Femur (tissue), 1 donor: ENCODE data around the gene LNX2.

Source experiments
- DNase-seq: peaks from one replicate; pipeline ENCODE4 v3.0.0-alpha.2; 2017

The LNX2 gene

DNA sequence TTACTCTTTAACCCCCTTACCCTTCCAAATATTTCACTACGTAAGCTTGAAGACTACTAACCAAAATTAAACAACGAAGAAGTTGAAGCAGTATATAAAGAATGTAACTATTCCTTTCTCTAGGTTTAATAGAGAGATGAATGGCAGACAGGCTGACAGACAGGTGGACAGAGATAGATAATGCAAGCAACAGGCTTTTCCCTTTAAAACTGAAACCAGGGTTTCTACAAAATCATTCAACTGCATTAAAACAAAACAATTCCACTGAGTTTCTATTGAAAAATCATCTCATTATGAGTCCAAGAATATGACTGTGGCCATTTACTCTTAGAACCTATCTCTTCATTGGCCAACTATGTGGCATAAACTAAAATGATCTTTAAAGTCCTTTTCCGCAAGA, 15.2 kb downstream of the LNX2 start:
- no peak for DNase-seq

DNA sequence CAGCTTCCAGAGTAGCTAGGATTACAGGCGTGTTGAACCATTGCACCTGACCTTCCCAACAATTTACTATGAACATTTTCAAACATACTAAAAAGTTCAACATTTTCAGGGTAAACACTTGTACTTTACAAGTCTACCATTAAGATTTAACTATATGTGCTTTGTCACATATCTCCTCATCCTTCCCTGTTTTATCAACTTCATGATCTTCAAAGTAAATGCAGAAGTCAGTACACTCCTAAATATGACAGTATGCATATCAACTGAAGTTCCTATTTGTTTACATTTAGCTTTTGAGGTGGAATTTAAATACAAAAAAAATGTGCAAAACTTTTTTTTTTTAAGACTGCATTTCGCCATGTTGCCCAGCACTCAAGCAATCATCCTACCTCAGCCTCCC, 18.5 kb downstream of the LNX2 start:
- no peak for DNase-seq

DNA sequence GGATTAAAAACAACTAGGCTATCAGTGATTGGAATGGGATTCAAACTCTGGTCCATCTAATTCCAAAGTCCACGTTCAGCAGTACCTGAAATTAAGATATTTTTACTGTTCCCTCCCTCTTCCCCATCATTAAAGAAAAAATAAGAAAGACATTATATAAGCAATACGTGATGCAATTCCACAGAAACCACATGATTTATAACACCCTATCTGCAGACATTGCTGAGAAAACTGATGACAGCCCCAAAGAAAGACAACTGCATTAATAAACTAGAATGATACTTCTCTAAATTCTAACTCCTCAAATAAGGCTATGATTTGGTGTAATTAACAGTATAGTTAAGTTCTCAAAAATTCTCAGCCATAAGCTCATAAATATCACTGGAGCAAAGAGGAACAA, 19.1 kb downstream of the LNX2 start:
- no peak for DNase-seq

- no peak for DNase-seq
These were observed 19.6 kb downstream of the LNX2 start for GRCh38 chr13:27600711-27601110.

GRCh38 chr13:27599845-27600553, 20.3 kb downstream of the LNX2 start:
- DNase-seq: no peak

GRCh38 chr13:27599096-27599495, 21.2 kb downstream of the LNX2 start:
- no peak for DNase-seq

DNA sequence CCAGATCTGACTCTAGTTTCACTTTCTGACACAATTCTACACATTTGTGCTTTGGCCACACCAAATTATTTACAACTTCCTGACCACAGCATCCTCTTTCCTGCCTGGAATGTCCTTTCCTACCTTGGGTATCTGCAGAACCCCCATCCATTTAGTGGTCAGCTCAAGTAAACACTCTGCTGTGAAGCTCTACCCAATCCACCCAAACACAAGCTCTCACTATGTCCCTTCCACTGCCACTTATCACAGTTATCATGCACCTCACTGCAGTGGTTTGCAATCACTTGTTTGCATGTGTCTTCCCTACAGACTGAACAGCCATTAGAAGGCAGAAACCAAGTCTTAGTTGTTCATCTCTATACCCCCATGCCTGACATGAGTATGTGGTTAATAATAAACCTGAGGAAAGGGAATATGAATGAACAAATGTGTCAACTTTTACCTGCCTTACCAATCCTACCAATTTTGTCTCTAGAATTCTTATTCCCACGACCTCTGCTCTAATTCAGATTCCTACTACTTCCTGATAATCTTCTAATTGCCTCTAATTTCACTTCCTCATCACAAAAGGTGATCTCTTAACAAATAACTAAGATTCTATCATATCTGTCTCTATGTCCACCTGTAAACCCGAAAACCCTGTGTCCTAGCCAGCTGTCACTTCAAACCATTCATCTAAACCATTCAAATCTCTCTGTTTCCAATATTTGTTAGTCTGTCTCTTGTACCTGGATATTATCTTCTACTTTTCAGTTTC, 25.1 kb downstream of the LNX2 start:
- DNase-seq: no peak

DNA sequence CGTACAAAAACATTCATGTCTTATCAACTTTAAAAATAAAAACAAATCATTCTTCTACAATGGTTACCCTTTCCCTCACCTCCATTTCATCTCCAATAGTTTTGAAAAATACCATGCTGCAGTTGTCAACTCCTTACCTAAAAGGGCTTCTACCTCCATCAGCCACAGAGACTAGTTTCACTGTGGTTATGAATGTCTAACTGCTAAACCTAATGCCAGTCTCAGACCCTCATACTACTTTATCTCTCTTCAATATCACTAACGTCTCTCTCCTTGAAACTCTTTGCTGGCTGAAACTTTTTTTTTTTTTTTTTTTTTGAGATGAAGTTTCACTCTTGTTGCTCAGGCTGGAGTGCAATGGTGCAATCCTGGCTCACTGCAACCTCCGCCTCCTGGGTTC, 27.1 kb downstream of the LNX2 start:
- no peak for DNase-seq

DNA sequence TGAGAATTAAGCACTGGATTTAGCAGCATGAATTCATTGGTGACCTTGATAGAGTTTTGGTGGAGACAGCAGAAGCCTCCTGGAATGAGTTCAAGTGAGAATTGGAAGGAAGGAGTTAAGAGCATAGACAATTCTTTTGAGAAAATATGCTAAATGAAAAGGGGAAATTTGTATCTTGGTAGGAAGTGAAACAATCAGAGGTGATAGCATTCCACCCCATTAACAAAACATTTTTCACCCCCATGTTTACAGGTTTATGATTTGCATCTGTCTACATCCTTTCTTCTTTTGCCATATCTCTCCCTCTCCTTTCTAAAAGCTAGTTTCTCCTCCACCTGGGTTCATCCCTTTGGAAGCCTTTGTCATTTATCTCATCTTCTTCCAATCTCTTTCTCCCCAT, 27.5 kb downstream of the LNX2 start:
- DNase-seq: no peak

DNA sequence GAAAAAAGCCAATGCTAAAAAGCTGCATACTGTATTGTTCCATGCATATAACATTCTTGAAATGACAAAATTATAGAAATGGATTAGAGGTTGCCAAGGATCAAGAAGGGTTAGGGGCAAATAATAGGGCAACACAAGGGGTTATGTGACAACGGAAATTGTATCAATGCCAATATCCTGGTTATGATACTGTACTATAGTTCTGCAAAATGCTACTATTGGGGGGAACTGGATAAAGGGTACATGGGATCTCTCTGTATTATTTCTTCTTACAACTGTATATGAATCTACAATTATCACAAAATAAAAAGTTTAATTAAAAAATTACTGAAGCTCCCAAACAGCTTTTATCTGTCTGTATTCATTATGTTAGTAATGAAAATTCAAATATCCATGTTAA, 31.9 kb downstream of the LNX2 start:
- no peak for DNase-seq

DNA sequence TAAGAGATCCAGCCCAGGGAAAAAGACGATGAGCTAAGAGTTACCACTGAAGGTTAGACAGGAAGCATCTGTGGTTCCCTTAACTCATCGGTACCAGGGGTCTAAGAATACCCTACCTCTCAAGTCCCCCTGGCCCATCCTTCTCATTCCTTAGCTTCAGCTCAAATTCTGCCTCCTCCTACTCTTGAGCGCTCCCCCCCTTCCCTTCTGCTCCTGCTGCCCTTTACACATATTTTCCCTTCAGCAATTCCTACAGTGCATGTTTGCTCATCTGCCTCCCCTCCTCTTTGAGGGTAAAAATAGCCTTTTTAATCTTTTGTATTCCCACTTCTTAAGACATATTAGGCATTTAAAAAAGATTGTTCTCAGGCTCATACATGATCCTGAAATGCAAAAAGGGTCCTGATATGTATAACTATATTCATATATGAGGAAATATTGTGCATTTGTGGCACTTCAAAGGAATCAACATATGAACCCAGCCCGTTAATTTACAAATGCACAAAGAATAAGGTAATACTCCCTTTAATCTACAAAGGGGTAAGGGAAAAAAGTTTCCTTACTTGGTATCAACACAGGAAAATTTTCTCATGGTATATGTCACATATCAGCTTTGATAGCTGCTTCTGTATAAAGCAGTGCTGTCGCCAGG, 33.1 kb downstream of the LNX2 start:
- no peak for DNase-seq

DNA sequence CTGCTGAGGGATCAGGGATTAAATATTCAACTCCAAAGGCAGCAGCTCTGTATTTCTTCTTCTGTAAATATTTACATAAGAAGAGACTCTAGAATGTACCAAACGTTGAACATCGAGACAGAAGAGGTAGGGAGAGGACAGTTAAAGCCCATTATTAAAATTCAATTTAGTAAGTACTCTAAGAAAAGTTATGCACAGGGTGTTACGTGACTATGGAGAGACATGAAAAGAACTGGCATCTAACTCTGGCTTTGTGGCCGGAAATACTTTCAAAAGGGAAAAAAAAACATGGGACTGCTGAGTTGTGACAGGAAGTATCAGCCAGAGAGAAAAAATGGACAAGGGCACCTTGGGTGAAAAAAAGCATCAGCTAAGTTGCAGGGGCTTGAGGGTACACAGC, 36.7 kb downstream of the LNX2 start:
- no peak for DNase-seq

GRCh38 chr13:27578121-27579030, 42.0 kb downstream of the LNX2 start:
- DNase-seq: no peak

GRCh38 chr13:27574661-27575060, 45.7 kb downstream of the LNX2 start:
- DNase-seq: no peak

- DNase-seq: no peak
These were observed 47.1 kb downstream of the LNX2 start for GRCh38 chr13:27573265-27573664.

- DNase-seq: no peak
These were observed 48.0 kb downstream of the LNX2 start for GRCh38 chr13:27572234-27572901.

DNA sequence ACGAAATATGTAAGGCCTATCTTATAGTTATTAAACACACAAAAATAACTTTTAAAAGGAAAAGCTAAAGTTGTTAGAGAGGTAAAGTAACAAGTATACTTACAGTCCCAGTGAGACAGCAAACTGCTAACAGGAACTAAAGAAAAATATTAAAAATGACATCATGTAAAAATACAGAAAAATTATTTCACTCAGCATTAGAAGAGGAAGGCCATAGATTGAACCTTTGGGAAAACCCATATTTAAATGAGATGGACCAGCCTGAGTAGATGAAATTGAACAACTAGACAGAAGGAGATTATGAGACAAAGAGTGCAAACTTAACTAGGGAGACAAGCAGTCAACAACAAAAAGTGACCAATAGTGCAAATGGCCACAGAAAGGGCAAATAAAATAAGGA, 49.4 kb downstream of the LNX2 start:
- DNase-seq: no peak

- DNase-seq: no peak
These were observed 50.9 kb downstream of the LNX2 start for GRCh38 chr13:27569405-27569804.

DNA sequence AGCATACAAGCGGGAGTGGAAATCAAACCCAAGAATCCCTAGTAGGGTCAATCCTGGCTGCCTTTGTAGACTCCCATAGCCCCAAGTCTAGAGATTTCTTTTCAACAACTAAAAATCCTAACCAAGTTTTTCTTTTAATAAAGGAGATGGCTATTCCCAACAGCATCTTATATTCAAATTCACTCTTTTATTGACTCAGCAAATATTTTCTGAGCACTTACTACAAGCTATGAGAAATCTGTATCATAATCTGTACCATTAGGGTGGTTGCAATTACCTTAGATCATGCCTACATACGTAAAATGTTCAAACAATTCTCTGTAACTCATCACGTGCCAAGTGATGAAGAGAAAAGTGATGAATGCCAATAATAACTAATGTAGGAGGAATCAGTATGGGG, 54.5 kb downstream of the LNX2 start:
- no peak for DNase-seq

- no peak for DNase-seq
These were observed 57.9 kb downstream of the LNX2 start for GRCh38 chr13:27562457-27562856.

- DNase-seq: no peak
These were observed 60.6 kb downstream of the LNX2 start for GRCh38 chr13:27559719-27560118.

- DNase-seq: peak; percentile 25
These were observed 64.2 kb downstream of the LNX2 start for GRCh38 chr13:27556109-27556508.

DNA sequence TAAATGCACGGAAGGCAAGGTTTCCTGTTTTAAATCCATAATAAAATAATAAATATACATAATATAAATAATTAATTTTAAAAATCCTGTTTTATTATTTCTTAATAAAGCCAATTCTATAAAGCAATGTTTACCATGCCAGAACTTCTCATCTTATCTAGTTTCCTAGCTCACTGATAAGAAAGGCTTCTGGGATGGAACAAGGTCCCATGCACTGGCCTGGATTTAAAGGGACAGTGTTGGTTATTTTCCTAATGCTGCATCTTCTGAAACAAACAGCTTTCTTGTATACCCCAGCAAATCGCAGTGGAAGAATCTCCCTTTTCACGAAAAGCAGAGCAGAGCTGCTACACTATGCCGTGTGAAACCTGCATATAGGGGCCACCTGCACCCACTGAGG, 68.8 kb downstream of the LNX2 start:
- no peak for DNase-seq
